Right kidney (tissue), 1 donor: ENCODE results near the gene PKLR.
"Not testable (repeated sequence)": the region's sequence is repeated elsewhere in the genome, so short reads cannot be mapped to it uniquely, and the experiment has no call there.

Experiments used
- DNase-seq: peaks from one replicate; pipeline ENCODE4 v3.0.0-alpha.2; 2016

Gene PKLR

GRCh38 chr1:155318082-155318481 is 16.8 kb upstream of the PKLR start:
- no peak for DNase-seq

- DNase-seq = no peak
These were observed 15.7 kb upstream of the PKLR start for GRCh38 chr1:155316922-155317321.

DNA sequence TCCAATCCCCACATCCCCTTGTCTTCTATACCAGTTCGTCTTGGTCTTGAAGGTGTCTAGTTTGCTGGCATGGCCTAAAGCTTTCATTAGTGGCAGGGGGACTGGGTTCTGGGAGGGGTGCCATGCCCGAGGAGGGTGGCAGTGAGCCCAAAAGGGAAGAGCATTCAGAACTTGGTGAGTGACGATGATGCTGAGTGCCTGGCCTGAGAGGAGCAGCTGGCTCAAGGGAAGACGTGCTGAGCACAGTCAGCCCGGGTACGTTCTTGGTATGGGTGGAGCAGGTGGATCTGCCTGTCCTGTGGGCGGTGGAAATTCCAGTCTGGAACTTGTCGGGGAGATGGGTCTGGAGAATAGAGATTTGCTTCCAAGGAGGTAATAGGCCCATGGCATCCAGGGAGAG is 12.0 kb upstream of the PKLR start:
- DNase-seq = no peak

- DNase-seq = peak; percentile 52
These were observed 8.3 kb upstream of the PKLR start for GRCh38 chr1:155309423-155310021.

GRCh38 chr1:155308493-155309422 is 7.5 kb upstream of the PKLR start, which contains the start of gene FDPS:
Gene FDPS (plus strand): TSS chr1:155308866. CDS start chr1:155309790, 924 bp downstream.
- peak; percentile 87 for DNase-seq

- DNase-seq = no peak
These were observed 6.1 kb upstream of the PKLR start for GRCh38 chr1:155307247-155307740.

- DNase-seq = no peak
These were observed 4.7 kb upstream of the PKLR start for GRCh38 chr1:155305881-155306391.

DNA sequence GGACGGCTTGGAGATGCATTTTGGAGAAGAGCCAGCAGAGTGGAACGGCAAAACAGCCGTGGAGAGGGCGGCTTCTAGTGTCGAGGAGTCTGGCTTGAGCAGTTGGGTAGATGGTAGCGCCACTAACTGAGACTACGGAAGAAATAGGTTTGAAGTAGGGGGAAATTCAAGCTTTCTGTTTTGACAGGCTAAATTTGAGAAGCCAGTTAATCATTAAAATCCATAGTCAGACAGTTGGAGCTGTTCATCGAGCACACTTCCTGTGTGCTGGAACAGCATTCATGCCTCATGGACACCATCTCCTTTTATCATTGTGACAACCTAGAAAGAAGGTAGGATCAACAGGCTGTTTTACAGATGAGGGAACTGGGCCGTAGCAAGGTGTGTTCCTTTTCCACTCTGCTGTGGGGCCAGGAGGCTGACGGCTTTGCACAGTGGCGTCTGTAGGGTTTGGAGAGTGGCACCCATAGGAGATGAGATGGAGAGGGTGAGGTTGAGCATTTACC is 3.4 kb upstream of the PKLR start:
- DNase-seq = no peak

- DNase-seq = no peak
These were observed 497 bp downstream of the PKLR start for GRCh38 chr1:155300553-155301329.

DNA sequence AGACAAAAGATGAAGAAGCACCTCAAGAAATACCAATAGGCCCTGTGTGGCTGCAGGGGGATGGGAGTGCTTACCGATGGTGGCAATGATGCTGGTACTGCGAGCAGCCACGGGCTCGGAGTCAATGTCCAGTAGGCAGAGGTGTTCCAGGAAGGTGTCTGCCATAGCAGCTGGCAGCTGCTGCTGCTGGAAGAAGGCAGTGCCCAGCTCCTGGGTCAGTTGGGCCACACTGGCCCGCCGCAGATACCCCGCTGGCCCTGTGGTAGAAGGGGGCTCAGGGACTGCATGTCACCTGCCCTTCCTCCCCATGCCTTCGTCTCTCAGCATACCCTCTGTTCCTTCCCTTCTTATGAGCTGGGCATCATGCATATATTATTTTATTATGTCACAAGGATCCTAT is 1.2 kb downstream of the PKLR start:
- DNase-seq = no peak

DNA sequence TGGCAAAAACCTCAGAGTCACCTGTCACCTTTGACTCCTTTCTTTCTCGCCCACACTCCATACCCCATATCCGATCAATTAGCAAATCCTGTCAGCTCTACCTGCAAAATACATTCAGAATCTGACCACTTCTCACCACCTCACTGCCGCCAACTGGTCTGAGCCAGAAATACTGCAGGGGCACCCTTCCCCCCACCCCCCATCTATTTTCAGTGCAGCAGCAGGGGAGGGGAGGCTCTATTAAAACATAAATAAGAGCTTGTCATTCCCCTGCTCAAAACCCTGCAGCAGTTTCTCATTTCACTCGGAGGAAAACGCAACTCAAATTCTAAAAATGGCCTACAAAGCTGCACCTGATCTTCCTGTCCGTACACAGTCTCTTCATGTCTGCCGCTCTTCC is 3.9 kb downstream of the PKLR start:
- no peak for DNase-seq

- DNase-seq = no peak
These were observed 4.6 kb downstream of the PKLR start for GRCh38 chr1:155296661-155297060.

DNA sequence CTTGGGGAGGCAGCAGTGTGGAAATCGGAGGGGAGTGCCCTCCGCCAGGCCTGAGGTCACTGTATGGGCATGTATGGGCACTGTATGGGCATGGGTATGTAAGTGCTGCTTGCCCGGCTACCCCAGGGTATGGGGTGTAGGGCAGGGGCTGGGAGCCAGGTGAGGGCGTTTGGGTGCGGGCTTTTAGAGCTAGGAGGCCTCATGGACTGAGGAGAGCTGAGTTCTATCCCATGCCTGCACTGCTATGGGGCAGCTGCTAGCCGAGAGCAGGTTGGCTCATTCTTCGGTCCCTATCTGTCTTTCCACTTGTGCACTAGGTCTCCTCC is 5.3 kb downstream of the PKLR start:
- DNase-seq = no peak

- no peak for DNase-seq
These were observed 5.9 kb downstream of the PKLR start for GRCh38 chr1:155295183-155295941.

- DNase-seq = no peak
These were observed 6.6 kb downstream of the PKLR start for GRCh38 chr1:155294520-155295182.

DNA sequence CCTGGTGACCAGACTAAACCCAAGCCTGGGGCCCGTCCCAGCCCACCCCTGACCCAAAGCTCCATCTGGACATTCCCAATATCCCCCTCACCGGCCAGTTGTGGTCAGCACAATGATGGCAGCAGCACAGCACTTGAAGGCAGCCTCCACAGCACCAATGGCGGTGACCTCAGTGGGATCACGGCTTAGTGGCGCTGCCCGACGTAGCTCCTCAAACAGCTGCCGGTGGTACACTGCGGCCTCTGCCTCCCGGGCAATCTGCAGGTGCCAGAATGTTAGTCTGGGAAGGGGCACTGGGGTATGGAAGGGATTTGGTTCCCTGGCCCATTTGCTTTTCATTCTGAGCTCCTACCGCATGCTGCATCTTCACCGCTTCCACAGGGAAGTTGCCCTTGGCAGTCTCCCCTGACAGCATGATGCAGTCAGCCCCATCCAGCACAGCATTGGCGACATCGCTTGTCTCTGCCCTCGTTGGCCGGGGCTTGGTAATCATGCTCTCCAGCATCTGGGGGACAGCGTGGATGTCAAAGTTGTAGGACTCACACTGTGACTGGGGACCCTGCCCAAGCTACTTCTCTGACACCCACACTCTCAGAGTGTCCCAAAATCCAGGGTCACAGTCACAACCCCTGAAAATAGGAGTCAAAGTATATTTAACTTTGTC is 8.0 kb downstream of the PKLR start:
- no peak for DNase-seq

DNA sequence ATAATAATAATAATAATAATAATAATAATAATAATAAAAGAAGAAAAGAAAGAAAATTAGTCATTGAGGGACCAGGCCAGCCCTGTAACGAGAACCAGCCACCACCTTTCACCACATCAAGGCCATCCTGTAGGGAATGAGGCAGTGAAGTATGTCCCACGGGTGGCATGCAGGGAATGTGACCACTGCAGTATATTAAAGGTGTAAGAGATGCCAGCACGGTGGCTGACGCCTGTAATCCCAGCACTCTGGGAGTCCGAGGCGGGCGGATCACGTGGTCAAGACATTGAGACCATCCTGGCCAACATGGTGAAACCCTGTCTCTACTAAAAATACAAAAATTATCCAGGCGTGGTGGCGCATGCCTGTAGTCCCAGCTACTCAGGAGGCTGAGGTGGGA is 10.2 kb downstream of the PKLR start:
- DNase-seq = not testable (repeated sequence)

DNA sequence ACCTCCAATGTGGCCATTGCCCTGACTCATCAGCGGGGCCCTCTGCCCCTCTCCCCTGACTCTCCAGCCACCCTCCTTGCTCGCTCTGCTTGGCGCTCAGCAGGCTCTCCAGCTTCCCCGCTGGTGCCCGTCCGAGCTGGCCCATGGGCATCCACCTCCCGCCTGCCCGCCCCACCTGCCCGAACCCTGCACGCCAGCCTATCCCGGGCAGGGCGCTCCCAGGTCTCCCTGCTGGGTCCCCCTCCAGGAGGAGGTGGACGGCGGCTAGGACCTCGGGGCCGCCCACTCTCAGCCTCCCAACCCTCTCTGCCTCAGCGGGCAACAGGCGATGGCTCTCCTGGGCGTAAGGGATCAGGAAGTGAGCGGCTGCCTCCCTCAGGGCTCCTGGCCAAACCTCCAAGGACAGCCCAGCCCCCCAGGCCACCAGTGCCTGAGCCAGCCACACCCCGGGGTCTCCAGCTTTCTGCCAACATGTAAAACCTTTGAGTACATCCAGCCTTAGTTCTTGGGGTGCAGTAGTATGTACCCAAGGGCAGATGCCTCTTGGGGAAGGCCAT is 13.2 kb downstream of the PKLR start:
- DNase-seq = no peak

- no peak for DNase-seq
These were observed 14.7 kb downstream of the PKLR start for GRCh38 chr1:155286544-155286943.

DNA sequence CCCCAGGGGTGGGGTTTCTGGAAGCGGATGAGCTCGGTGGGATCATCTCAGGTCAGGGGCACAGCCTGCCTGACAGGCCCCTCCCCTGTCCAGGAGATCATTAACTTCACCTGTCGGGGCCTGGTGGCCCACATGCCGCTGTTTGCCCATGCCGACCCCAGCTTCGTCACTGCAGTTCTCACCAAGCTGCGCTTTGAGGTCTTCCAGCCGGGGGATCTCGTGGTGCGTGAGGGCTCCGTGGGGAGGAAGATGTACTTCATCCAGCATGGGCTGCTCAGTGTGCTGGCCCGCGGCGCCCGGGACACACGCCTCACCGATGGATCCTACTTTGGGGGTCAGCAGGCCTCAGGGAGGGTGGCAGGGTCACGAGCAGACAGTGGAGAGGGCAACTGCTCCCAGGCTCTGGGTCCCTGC is 15.6 kb downstream of the PKLR start:
- no peak for DNase-seq
